Lower leg skin (tissue), 4 donors: ENCODE results near the gene ABHD16A. TPM values are rescaled to one million over a fixed set of nuclear protein-coding genes. Genes with fewer than 3 reads are reported as not detected.

Experiments used
- DNase-seq, 2 donors: peaks; one replicate each; pipeline ENCODE4 v3.0.0-alpha.2; 2019; ENCODE audit warnings: low spot score in 2 of 2
- H3K4me3 ChIP-seq: fragments of 200-600 bp; sonication (generic); 2 replicates; pipeline ENCODE4 v1.5.1; 2017; ENCODE audit warnings: mild to moderate bottlenecking, low read depth; ENCODE audit not compliant: poor library complexity, severe bottlenecking
- POLR2A ChIP-seq, 2 donors: fragments of 450-650 bp; IDR thresholded peaks; one replicate each; pipeline ENCODE4 v1.6.1; 2016 to 2017; ENCODE audit warnings: antibody characterized with exemption in 2 of 2, mild to moderate bottlenecking in 1 of 2, moderate library complexity in 1 of 2
- WGBS, 2 donors: methylation state at CpG; one replicate each; pipeline ENCODE4 v1.1.5; 2018; 5-methylcytosine and 5-hydroxymethylcytosine counted together
- intact Hi-C: fragments of 100-400 bp; cut with DNase I; formaldehyde crosslinking; loops from one replicate; pipeline ENCODE4 v1.15.0; 2023; ENCODE audit warnings: low total_unique reads
- microRNA-seq, 2 donors: library from miRNA; unstranded; fragments of <30 nt; microRNA quantifications; one replicate each; pipeline ENCODE4, GENCODE V29; 2016; ENCODE audit warnings: borderline replicate concordance in 2 of 2, borderline number of aligned reads in 1 of 2
- total RNA-seq, 4 donors: library from RNA; depleted of rRNA; stranded (reverse); fragments of >200 nt; gene quantifications; one replicate each; pipeline ENCODE4 v1.1.0, GENCODE V29; 2016
- TF ChIP-seq, protein P1 (sequence below), 3 donors: fragments of 450-650 bp; IDR thresholded peaks; one replicate each; pipeline ENCODE4 v1.5.1; 2016; ENCODE audit warnings: antibody characterized with exemption in 3 of 3, mild to moderate bottlenecking in 3 of 3, moderate library complexity in 2 of 3

Gene ABHD16A
- total RNA-seq, 4 donors from 2014 or later: 49.9 to 61.8 (median 52.0) TPM

DNA sequence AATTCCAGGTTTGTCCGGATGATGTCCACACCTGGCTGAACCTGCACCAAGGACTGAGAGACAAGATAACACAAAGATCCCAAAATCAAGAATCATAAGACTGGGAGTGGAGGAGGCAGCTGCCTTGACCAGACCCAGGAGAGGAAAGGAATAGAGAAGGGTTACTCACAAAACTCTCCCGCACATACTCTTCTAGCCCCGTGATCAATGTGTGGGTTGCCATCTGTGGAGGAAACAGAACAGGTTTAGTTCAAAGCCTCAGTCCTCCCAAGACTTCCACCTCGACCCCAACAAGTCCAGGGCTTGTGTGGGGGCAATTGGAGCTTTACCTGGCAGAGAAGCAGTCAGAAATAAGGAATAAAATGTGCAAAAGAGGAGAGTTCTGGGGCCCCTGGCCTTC, 61.8 kb downstream of the ABHD16A start:
- no peak for TF ChIP-seq POLR2A (IDR thresholded peaks at IDR 0.05)
- TF ChIP-seq, protein P1, sequence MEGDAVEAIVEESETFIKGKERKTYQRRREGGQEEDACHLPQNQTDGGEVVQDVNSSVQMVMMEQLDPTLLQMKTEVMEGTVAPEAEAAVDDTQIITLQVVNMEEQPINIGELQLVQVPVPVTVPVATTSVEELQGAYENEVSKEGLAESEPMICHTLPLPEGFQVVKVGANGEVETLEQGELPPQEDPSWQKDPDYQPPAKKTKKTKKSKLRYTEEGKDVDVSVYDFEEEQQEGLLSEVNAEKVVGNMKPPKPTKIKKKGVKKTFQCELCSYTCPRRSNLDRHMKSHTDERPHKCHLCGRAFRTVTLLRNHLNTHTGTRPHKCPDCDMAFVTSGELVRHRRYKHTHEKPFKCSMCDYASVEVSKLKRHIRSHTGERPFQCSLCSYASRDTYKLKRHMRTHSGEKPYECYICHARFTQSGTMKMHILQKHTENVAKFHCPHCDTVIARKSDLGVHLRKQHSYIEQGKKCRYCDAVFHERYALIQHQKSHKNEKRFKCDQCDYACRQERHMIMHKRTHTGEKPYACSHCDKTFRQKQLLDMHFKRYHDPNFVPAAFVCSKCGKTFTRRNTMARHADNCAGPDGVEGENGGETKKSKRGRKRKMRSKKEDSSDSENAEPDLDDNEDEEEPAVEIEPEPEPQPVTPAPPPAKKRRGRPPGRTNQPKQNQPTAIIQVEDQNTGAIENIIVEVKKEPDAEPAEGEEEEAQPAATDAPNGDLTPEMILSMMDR (IDR thresholded peaks at IDR 0.05): no peak
- intact Hi-C loops: no loop called here
- no peak for DNase-seq
- WGBS, 2 donors: 88 to 92% methylated on average over 4 of the region's 4 CpGs
- H3K4me3 ChIP-seq: no peak overlapping the region

DNA sequence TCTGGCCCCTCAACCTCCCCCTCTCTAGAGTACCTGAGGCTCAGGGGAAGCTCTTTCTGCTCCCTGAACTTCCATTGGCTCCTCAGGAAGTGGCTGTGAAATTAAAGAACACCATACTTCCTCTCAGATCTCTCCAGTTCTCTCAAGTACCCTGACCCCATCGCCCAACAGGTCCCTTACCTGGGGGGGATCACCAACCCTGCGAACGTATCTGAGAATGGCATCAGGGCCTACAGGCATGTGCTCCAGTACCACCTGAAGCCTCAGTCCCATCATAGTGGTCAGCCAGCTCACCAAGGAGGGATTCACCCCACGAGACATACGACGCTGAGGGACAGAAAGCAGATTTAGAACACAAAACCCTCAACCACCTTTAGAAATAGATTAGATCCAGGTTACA, 62.5 kb downstream of the ABHD16A start:
- DNase-seq: no peak
- 94 to 98% methylated on average over 6 of the region's 6 CpGs for WGBS, 2 donors
- no peak overlapping the region for H3K4me3 ChIP-seq
- TF ChIP-seq POLR2A (IDR thresholded peaks at IDR 0.05): no peak
- TF ChIP-seq, protein P1 (IDR thresholded peaks at IDR 0.05): no peak
- intact Hi-C loops: no loop called here

GRCh38 chr6:31639449-31639861, 63.7 kb downstream of the ABHD16A start:
- 69 to 84% methylated on average over 9 to 10 of the region's 10 CpGs for WGBS, 2 donors
- intact Hi-C loops: no loop called here
- no peak overlapping the region for H3K4me3 ChIP-seq
- no peak for DNase-seq
- TF ChIP-seq POLR2A (IDR thresholded peaks at IDR 0.05): no peak
- TF ChIP-seq, protein P1 (IDR thresholded peaks at IDR 0.05): no peak

DNA sequence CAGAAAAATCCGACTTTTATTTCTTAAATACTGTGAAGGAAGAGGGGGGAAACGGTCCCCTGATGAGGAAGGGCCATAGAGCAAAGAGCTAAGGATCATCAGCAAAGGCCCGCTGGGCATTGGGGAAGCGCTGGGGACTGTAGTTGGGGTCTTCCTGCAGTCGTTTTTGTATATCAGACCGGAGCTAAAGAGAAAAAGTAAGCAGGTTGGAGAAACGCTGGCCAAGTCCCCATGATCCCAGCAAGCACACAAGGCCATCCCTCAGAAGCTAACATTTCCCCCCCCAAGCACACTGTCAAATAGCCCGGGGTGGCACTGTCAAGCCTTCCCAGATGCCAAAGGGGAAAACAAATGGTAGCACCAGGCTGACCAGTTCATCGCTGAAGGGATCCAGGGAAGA, 64.1 kb downstream of the ABHD16A start:
- no peak for TF ChIP-seq POLR2A (IDR thresholded peaks at IDR 0.05)
- TF ChIP-seq, protein P1 (IDR thresholded peaks at IDR 0.05): no peak
- H3K4me3 ChIP-seq: no peak overlapping the region
- WGBS, 2 donors: 77 to 88% methylated on average over 9 of the region's 9 CpGs
- intact Hi-C loops: no loop called here
- no peak for DNase-seq

Small RNAs within 50 kb of the gene (microRNA-seq; reads per million reads assigned to microRNA genes)
- 0 reads per million in 2 donors for gene MIR4646

Other genes starting within 250 kb of the ABHD16A start
- 1 to 10 TPM in 2 of 4 donors, under 1 TPM in 2; 0.61 to 2.6 (median 1.2) TPM for gene MICB, start 205.2 kb downstream of the ABHD16A start, total RNA-seq
- not detected for gene MCCD1, start 174.4 kb downstream of the ABHD16A start, total RNA-seq
- gene DDX39B, start 161.3 kb downstream of the ABHD16A start, total RNA-seq: 100 to 1,000 TPM; 176 to 355 (median 238) TPM
- gene ATP6V1G2, start 156.7 kb downstream of the ABHD16A start, total RNA-seq: 1 to 10 TPM in 1 of 4 donors, under 1 TPM in 1, not detected in 2; 0.46 to 1.3 TPM
- 10 to 100 TPM; 25.2 to 44.4 (median 28.5) TPM for gene NFKBIL1, start 155.7 kb downstream of the ABHD16A start, total RNA-seq
- not detected for gene LTA, start 131.0 kb downstream of the ABHD16A start, total RNA-seq
- 1 to 10 TPM in 1 of 4 donors, under 1 TPM in 3; 0.38 to 1.4 (median 0.59) TPM for gene TNF, start 127.8 kb downstream of the ABHD16A start, total RNA-seq
- 1 to 10 TPM in 1 of 4 donors, not detected in 3; 1.1 TPM for gene LTB, start 120.9 kb downstream of the ABHD16A start, total RNA-seq
- gene LST1, start 117.0 kb downstream of the ABHD16A start, total RNA-seq: 1 to 10 TPM; 1.6 to 7.0 (median 4.4) TPM
- gene NCR3, start 110.3 kb downstream of the ABHD16A start, total RNA-seq: not detected
- gene AIF1, start 88.1 kb downstream of the ABHD16A start, total RNA-seq: 10 to 100 TPM in 1 of 4 donors, 1 to 10 TPM in 3; 4.8 to 13.7 (median 7.2) TPM
- gene PRRC2A, start 82.6 kb downstream of the ABHD16A start, total RNA-seq: 100 to 1,000 TPM in 1 of 4 donors, 10 to 100 TPM in 3; 57.4 to 131 (median 73.7) TPM
- 100 to 1,000 TPM; 255 to 338 (median 287) TPM for gene BAG6, start 50.7 kb downstream of the ABHD16A start, total RNA-seq
- gene APOM, start 47.4 kb downstream of the ABHD16A start, total RNA-seq: 1 to 10 TPM; 1.7 to 7.2 (median 2.5) TPM
- gene C6orf47, start 42.5 kb downstream of the ABHD16A start, total RNA-seq: 10 to 100 TPM; 35.8 to 39.9 (median 37.2) TPM
- gene GPANK1, start 38.3 kb downstream of the ABHD16A start, total RNA-seq: 10 to 100 TPM; 22.3 to 32.5 (median 24.3) TPM
- 100 to 1,000 TPM; 328 to 447 (median 416) TPM for gene CSNK2B, start 37.2 kb downstream of the ABHD16A start, total RNA-seq
- gene LY6G5B, start 33.3 kb downstream of the ABHD16A start, total RNA-seq: 10 to 100 TPM in 1 of 4 donors, 1 to 10 TPM in 3; 4.2 to 21.3 (median 7.1) TPM
- gene LY6G5C, start 22.3 kb downstream of the ABHD16A start, total RNA-seq: 1 to 10 TPM in 1 of 4 donors, not detected in 3; 1.6 TPM
- gene LY6G6F, start 3.5 kb upstream of the ABHD16A start, total RNA-seq: not detected
- 1 to 10 TPM in 1 of 4 donors, not detected in 3; 9.5 TPM for gene LY6G6D, start 12.0 kb upstream of the ABHD16A start, total RNA-seq
- gene LY6G6C, start 18.4 kb upstream of the ABHD16A start, total RNA-seq: 100 to 1,000 TPM; 189 to 513 (median 237) TPM
- gene MPIG6B, start 20.0 kb upstream of the ABHD16A start, total RNA-seq: 10 to 100 TPM in 1 of 4 donors, 1 to 10 TPM in 3; 6.0 to 10.5 (median 7.9) TPM
- 100 to 1,000 TPM in 3 of 4 donors, 10 to 100 TPM in 1; 65.7 to 124 (median 106) TPM for gene DDAH2, start 26.0 kb upstream of the ABHD16A start, total RNA-seq
- gene CLIC1, start 33.2 kb upstream of the ABHD16A start, total RNA-seq: 100 to 1,000 TPM; 293 to 430 (median 393) TPM
- gene MSH5, start 36.7 kb upstream of the ABHD16A start, total RNA-seq: 10 to 100 TPM in 3 of 4 donors, 1 to 10 TPM in 1; 7.8 to 13.8 (median 11.4) TPM
- 10 to 100 TPM; 25.3 to 80.6 (median 55.3) TPM for gene SAPCD1, start 59.3 kb upstream of the ABHD16A start, total RNA-seq
- 1 to 10 TPM in 3 of 4 donors, under 1 TPM in 1; 0.49 to 4.8 (median 1.4) TPM for gene VWA7, start 74.0 kb upstream of the ABHD16A start, total RNA-seq
- 10 to 100 TPM; 39.2 to 53.9 (median 46.9) TPM for gene VARS1, start 92.4 kb upstream of the ABHD16A start, total RNA-seq
- 10 to 100 TPM; 24.7 to 34.5 (median 28.7) TPM for gene LSM2, start 103.6 kb upstream of the ABHD16A start, total RNA-seq
- gene HSPA1L, start 112.0 kb upstream of the ABHD16A start, total RNA-seq: 1 to 10 TPM; 1.3 to 2.3 (median 1.8) TPM
- gene HSPA1A, start 112.2 kb upstream of the ABHD16A start, total RNA-seq: 100 to 1,000 TPM; 237 to 342 (median 321) TPM
- 100 to 1,000 TPM; 378 to 549 (median 420) TPM for gene HSPA1B, start 124.4 kb upstream of the ABHD16A start, total RNA-seq
- gene NEU1, start 159.5 kb upstream of the ABHD16A start, total RNA-seq: 10 to 100 TPM; 29.1 to 47.6 (median 39.6) TPM
- 1 to 10 TPM; 1.6 to 5.2 (median 3.2) TPM for gene SLC44A4, start 175.7 kb upstream of the ABHD16A start, total RNA-seq
- 10 to 100 TPM; 25.5 to 39.3 (median 33.6) TPM for gene EHMT2, start 194.4 kb upstream of the ABHD16A start, total RNA-seq
- 1 to 10 TPM in 1 of 4 donors, under 1 TPM in 3; 0.25 to 1.6 (median 0.77) TPM for gene ZBTB12, start 198.8 kb upstream of the ABHD16A start, total RNA-seq
- 1 to 10 TPM; 4.9 to 7.7 (median 6.7) TPM for gene C2, start 224.4 kb upstream of the ABHD16A start, total RNA-seq
- 10 to 100 TPM in 1 of 4 donors, 1 to 10 TPM in 3; 1.4 to 13.1 (median 4.5) TPM for gene CFB, start 242.8 kb upstream of the ABHD16A start, total RNA-seq